ENCODE results near the gene PHETA2. TPM values are rescaled to one million over a fixed set of nuclear protein-coding genes. Genes with fewer than 3 reads are reported as not detected.

PHETA2 gene
- total and polyA plus RNA-seq, 2 of the 13 experiments (the other 11 are each of a cell fraction or from before 2014, with no cell fraction given): 0.07 TPM; not detected in 1

GRCh38 chr22:42090596-42091454 is 16.8 kb downstream of the PHETA2 start, which contains the start of gene NDUFA6:
NDUFA6 (minus strand) TSS chr22:42090772; CDS start chr22:42090744, 28 bp downstream.
- Histone ChIP-seq H3K4me3 (replicated peaks in 1 of 3; ENCODE audit: insufficient read depth in 1 of 3, low read depth in 2 of 3, low read length in 3 of 3) (peak within 1 kb of the TSS; percentile 84 to 98 (median 91)), H3K9ac (ENCODE audit: insufficient read depth, low read depth, low read length) (peak within 1 kb of the TSS; percentile 98), H4K20me1 (ENCODE audit: insufficient read depth, low read length) (no peaks in the 10 kb centered on the region), H3K27me3 (ENCODE audit: control insufficient read depth in 1 of 2, insufficient read depth in 2 of 2, low read length in 2 of 2) (no peaks in the 10 kb centered on the region), H3K4me2 (ENCODE audit: low read depth, low read length) (peak within 1 kb of the TSS; percentile 86), H3K4me1 (ENCODE audit: insufficient read depth, low read length) (peaks cover 23% of the 10 kb centered on the region), H2AFZ (ENCODE audit: low read length) (no peak within 1 kb of the TSS), H3K27ac (ENCODE audit: extremely low read length, insufficient read depth, low read length) (peak within 1 kb of the TSS; percentile 99), H3K36me3 (replicated peaks in 1 of 2; ENCODE audit: control insufficient read depth in 1 of 2, insufficient read depth in 2 of 2, low read length in 2 of 2) (peaks cover 8 to 13% of the 10 kb centered on the region in 2 experiments), H3K9me3 (ENCODE audit: low read length) (no peaks in the 10 kb centered on the region), H3K79me2 (ENCODE audit: insufficient read depth, low read length) (peaks cover 17% of the 10 kb centered on the region)
- POLR2A ChIA-PET: interaction anchor here (0.6 to 4.3 kb wide), 17 partner anchors 11 to 346 kb away, joined by 3 to 89 read pairs (median 4); partner anchors contain the start of genes CCDC134, CENPM, NAGA and SMDT1
- WGBS (ENCODE audit: low lambda C conversion rate): 2% methylated on average over 18 of the region's 71 CpGs
- no TSS peak for BruUV-seq (replicated peaks)
- FAIRE-seq (peak; percentile 88), ATAC-seq (peak; percentile 95), DNase-seq (ENCODE audit: low spot score) (peak; percentile 97)
- intact Hi-C loops (cut with micrococcal nuclease; ENCODE audit: unreplicated experiment): loop anchor here (1.0 kb wide), 2 partner anchors 11 to 22 kb away; no protein-coding TSS in a partner anchor
- CTCF ChIA-PET (ENCODE audit: low intra/inter-chr PET ratio, low total read pairs): interaction anchor here (0.7 to 3.4 kb wide), 3 partner anchors 11 to 347 kb away, joined by 3 to 35 read pairs (median 3); partner anchors contain the start of gene SMDT1
- in situ Hi-C loops (cut with HindIII; ENCODE audit: extremely low pct_ligation_motif_present, low pct_unique_long_range_greater_than_20kb): no loop called here
- peak; percentile 44; the same call in 1 of the 2 replicates for TF ChIP-seq FOSL2 (CRISPR knock-in tag; IDR thresholded peaks at IDR 0.05)
- peak; percentile 78; the same call in 1 of the 2 replicates for TF ChIP-seq SNAPC4 (CRISPR knock-in tag; IDR thresholded peaks at IDR 0.05)
- TF ChIP-seq ZBTB26 (CRISPR knock-in tag; IDR thresholded peaks at IDR 0.05; ENCODE audit: borderline replicate concordance): peak; percentile 36; the same call in 1 of the 2 replicates
- TF ChIP-seq, protein P1, sequence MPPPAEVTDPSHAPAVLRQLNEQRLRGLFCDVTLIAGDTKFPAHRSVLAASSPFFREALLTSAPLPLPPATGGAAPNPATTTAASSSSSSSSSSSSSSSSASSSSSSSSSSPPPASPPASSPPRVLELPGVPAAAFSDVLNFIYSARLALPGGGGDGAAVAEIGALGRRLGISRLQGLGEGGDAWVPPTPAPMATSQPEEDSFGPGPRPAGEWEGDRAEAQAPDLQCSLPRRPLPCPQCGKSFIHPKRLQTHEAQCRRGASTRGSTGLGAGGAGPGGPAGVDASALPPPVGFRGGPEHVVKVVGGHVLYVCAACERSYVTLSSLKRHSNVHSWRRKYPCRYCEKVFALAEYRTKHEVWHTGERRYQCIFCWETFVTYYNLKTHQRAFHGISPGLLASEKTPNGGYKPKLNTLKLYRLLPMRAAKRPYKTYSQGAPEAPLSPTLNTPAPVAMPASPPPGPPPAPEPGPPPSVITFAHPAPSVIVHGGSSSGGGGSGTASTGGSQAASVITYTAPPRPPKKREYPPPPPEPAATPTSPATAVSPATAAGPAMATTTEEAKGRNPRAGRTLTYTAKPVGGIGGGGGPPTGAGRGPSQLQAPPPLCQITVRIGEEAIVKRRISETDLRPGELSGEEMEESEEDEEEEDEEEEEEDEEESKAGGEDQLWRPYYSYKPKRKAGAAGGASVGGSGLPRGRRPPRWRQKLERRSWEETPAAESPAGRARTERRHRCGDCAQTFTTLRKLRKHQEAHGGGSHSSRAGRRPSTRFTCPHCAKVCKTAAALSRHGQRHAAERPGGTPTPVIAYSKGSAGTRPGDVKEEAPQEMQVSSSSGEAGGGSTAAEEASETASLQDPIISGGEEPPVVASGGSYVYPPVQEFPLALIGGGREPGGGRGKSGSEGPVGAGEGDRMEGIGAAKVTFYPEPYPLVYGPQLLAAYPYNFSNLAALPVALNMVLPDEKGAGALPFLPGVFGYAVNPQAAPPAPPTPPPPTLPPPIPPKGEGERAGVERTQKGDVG (CRISPR knock-in tag; IDR thresholded peaks at IDR 0.05; ENCODE audit: borderline replicate concordance): peak; percentile 88; the same call in 1 of the 2 replicates
- TF ChIP-seq ZNF800 (CRISPR knock-in tag; IDR thresholded peaks at IDR 0.05): peak; percentile 97
- no peak; the same call in 1 of the 2 replicates for TF ChIP-seq ZFP37 (CRISPR knock-in tag; IDR thresholded peaks at IDR 0.05; ENCODE audit: borderline replicate concordance)
- TF ChIP-seq YY1 (IDR thresholded peaks at IDR 0.05; ENCODE audit: insufficient read depth, insufficient replicate concordance, low read depth, low read length): peak; percentile 93
- peak; percentile 99 for TF ChIP-seq PHF8 (CRISPR knock-in tag; IDR thresholded peaks at IDR 0.05)
- TF ChIP-seq SOX6 (IDR thresholded peaks at IDR 0.05): no peak
- peak; percentile 67 for TF ChIP-seq SOX6 (CRISPR knock-in tag; IDR thresholded peaks at IDR 0.05)
